DND-41 (cell line): ENCODE measurements around the gene ADGRG4.

Experiments used
- EZH2 ChIP-seq: IDR thresholded peaks from 3 replicates; pipeline ENCODE4 v1.6.1; 2012; ENCODE audit warnings: borderline replicate concordance, low read depth, mild to moderate bottlenecking, moderate library complexity, low read length, inconsistent platforms; ENCODE audit not compliant: severe bottlenecking
- TF ChIP-seq, protein P1 (sequence below): IDR thresholded peaks from 2 replicates; pipeline ENCODE4 v1.5.1; 2012; ENCODE audit warnings: borderline replicate concordance, low read length, moderate library complexity, mild to moderate bottlenecking; ENCODE audit not compliant: poor library complexity, severe bottlenecking; ENCODE audit errors: extremely low read depth

DNA sequence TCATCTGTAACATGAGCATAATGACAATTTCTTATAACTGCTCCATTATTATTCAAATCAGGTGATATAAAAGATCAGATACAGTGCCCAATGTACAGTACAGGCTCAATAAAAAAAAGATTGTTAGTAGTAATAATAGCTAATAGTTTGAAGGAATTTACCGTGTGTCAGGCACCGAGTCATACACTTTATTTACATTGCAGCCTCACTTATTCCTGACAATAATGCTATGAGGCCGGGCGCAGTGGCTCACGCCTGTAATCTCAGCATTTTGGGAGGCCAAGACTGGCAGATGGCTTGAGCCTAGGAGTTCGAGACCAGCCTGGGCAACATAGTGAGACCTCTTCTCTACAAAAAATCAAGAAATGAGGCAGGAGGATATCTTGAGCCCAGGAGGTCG is 39.4 kb upstream of the ADGRG4 start:
- TF ChIP-seq, protein P1, sequence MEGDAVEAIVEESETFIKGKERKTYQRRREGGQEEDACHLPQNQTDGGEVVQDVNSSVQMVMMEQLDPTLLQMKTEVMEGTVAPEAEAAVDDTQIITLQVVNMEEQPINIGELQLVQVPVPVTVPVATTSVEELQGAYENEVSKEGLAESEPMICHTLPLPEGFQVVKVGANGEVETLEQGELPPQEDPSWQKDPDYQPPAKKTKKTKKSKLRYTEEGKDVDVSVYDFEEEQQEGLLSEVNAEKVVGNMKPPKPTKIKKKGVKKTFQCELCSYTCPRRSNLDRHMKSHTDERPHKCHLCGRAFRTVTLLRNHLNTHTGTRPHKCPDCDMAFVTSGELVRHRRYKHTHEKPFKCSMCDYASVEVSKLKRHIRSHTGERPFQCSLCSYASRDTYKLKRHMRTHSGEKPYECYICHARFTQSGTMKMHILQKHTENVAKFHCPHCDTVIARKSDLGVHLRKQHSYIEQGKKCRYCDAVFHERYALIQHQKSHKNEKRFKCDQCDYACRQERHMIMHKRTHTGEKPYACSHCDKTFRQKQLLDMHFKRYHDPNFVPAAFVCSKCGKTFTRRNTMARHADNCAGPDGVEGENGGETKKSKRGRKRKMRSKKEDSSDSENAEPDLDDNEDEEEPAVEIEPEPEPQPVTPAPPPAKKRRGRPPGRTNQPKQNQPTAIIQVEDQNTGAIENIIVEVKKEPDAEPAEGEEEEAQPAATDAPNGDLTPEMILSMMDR: no peak
- no peak for TF ChIP-seq EZH2
